Ishikawa (cell line): ENCODE results near the gene GAPDHS.

Source experiments
- CEBPB ChIP-seq: IDR thresholded peaks from 2 replicates; pipeline ENCODE4 v1.6.1; 2012
- CREB1 ChIP-seq: IDR thresholded peaks from 2 replicates; pipeline ENCODE4 v1.6.1; 2012; ENCODE audit warnings: low read depth
- EGR1 ChIP-seq: IDR thresholded peaks from 2 replicates; pipeline ENCODE4 v1.6.1; 2012
- EP300 ChIP-seq: IDR thresholded peaks from 2 replicates; pipeline ENCODE4 v1.6.1; 2012; ENCODE audit warnings: borderline replicate concordance
- FOXM1 ChIP-seq: IDR thresholded peaks from 2 replicates; pipeline ENCODE4 v1.6.1; 2012; ENCODE audit warnings: low read depth, borderline replicate concordance
- NFIC ChIP-seq: IDR thresholded peaks from 2 replicates; pipeline ENCODE4 v1.6.1; 2012
- RAD21 ChIP-seq: IDR thresholded peaks from 2 replicates; pipeline ENCODE4 v1.6.1; 2012; ENCODE audit warnings: low read depth
- TAF1 ChIP-seq: IDR thresholded peaks from 2 replicates; pipeline ENCODE4 v1.6.1; 2012; ENCODE audit warnings: low read depth, mild to moderate bottlenecking
- TCF12 ChIP-seq: IDR thresholded peaks from 2 replicates; pipeline ENCODE4 v1.6.1; 2012; ENCODE audit warnings: low read depth
- TEAD4 ChIP-seq: IDR thresholded peaks from 2 replicates; pipeline ENCODE4 v1.6.1; 2012
- YY1 ChIP-seq: IDR thresholded peaks from 2 replicates; pipeline ENCODE4 v1.6.1; 2012; ENCODE audit warnings: low read depth
- ZBTB7A ChIP-seq: IDR thresholded peaks from 2 replicates; pipeline ENCODE4 v1.6.1; 2012; ENCODE audit warnings: low read depth
- TF ChIP-seq, protein P1 (sequence below): IDR thresholded peaks from 2 replicates; pipeline ENCODE4 v1.6.1; 2012; ENCODE audit warnings: low read depth, mild to moderate bottlenecking
- TF ChIP-seq, protein P2 (sequence below): IDR thresholded peaks from 2 replicates; pipeline ENCODE4 v1.6.1; 2012
- TF ChIP-seq, protein P3 (sequence below): IDR thresholded peaks from 2 replicates; pipeline ENCODE4 v1.6.1; 2012

Gene GAPDHS

DNA sequence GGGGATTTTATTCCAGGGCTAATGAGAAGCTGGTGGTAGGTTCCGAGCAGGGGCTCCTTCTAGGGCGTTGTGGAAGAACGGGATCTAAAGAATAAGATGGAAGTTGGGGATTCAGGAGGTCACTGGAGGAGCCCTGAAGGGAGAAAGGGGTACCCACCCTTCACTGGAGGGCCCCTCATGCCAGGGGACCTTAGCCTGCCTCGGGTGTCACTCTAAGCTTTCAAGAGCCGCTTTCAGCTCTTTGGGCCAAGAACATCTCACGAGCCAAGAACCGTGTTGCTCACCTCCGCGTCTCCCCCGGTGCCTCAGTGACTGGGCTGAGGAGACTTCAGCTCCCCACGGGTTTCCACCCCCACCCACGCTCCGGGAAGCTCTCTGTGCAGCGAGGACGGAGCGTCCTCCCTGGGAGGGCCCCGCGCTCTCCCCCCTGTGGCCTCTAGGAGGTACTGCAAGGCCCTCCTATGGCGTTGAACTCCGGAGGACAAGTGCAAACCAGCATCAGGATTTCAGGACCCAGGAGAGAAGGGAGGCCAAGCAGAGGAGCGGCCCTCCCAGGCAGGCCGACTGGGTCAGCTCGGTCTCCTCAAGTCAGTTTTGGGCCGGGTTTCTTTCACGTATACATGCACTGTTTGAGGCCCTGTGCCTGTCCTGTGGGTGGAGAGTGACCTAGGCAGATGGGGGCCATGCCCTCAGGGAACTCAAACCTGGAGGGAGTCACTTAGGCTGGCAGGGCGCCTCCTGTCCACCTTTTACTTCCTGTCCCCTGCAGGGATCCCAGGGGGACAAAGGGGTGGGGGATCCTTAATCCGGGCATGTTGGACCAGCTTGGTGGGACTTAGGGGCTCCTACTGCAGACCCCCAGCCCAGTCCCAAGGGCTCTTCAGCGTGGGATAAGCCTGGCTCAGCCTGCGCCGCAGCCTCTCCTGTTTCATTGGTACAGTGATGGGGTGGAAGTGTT is 37.9 kb upstream of the GAPDHS start:
- TF ChIP-seq RAD21 (peak; percentile 68), EGR1 (peak; percentile 57; the same call in 1 of the 2 replicates), TEAD4 (no peak)
- TF ChIP-seq, protein P1, sequence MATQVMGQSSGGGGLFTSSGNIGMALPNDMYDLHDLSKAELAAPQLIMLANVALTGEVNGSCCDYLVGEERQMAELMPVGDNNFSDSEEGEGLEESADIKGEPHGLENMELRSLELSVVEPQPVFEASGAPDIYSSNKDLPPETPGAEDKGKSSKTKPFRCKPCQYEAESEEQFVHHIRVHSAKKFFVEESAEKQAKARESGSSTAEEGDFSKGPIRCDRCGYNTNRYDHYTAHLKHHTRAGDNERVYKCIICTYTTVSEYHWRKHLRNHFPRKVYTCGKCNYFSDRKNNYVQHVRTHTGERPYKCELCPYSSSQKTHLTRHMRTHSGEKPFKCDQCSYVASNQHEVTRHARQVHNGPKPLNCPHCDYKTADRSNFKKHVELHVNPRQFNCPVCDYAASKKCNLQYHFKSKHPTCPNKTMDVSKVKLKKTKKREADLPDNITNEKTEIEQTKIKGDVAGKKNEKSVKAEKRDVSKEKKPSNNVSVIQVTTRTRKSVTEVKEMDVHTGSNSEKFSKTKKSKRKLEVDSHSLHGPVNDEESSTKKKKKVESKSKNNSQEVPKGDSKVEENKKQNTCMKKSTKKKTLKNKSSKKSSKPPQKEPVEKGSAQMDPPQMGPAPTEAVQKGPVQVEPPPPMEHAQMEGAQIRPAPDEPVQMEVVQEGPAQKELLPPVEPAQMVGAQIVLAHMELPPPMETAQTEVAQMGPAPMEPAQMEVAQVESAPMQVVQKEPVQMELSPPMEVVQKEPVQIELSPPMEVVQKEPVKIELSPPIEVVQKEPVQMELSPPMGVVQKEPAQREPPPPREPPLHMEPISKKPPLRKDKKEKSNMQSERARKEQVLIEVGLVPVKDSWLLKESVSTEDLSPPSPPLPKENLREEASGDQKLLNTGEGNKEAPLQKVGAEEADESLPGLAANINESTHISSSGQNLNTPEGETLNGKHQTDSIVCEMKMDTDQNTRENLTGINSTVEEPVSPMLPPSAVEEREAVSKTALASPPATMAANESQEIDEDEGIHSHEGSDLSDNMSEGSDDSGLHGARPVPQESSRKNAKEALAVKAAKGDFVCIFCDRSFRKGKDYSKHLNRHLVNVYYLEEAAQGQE = peak; percentile 30; the same call in 1 of the 2 replicates

DNA sequence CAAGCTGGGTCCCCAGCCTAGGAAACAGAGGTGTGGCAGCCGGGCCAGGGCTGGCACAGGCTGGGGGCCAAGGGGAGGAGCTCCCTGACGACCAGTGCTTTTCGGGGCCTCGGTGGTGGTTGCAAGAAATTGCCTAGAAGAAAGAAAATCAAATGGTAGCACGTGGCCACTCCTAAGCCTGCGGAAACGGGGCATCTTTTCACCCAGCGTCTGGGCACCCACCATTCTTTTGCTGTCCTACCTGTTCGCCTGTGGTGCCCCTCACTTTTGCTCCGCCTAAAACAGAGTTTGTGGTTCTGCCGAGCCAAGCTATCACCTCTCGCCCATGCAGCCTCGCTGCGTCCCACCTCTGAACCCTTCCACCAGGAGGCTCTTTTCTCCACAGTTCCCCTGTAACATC is 35.9 kb upstream of the GAPDHS start:
- TF ChIP-seq FOXM1 (no peak), CREB1 (no peak), YY1 (no peak), ZBTB7A (no peak), TAF1 (no peak), TCF12 (no peak), TEAD4 (no peak), EP300 (no peak), NFIC (no peak), CEBPB (no peak), EGR1 (no peak), RAD21 (no peak)
- TF ChIP-seq, protein P1 = no peak
- TF ChIP-seq, protein P2, sequence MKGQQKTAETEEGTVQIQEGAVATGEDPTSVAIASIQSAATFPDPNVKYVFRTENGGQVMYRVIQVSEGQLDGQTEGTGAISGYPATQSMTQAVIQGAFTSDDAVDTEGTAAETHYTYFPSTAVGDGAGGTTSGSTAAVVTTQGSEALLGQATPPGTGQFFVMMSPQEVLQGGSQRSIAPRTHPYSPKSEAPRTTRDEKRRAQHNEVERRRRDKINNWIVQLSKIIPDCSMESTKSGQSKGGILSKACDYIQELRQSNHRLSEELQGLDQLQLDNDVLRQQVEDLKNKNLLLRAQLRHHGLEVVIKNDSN = no peak
- TF ChIP-seq, protein P3, sequence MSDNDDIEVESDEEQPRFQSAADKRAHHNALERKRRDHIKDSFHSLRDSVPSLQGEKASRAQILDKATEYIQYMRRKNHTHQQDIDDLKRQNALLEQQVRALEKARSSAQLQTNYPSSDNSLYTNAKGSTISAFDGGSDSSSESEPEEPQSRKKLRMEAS = no peak

DNA sequence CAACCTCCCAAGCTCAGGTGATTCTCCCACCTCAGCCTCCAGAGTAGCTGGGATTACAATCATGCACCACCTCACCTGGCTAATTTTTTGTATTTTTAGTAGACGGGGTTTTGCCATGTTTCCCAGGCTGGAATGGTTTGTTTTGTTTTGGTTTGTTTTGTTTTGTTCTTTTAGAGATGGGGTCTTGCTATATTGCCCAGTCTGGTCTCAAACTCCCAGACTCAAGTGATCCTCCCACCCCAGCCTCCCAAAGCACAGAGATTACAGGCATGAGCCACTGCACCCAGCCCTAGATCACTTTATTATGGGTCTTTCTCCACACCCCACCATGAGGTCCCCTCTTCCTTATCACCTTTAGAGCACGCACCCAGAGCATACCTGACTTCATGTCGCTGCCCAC is 35.0 kb upstream of the GAPDHS start:
- TF ChIP-seq, protein P3 = no peak
- TF ChIP-seq TAF1 (no peak), RAD21 (no peak), ZBTB7A (no peak), CEBPB (no peak)
- TF ChIP-seq, protein P1 = no peak

DNA sequence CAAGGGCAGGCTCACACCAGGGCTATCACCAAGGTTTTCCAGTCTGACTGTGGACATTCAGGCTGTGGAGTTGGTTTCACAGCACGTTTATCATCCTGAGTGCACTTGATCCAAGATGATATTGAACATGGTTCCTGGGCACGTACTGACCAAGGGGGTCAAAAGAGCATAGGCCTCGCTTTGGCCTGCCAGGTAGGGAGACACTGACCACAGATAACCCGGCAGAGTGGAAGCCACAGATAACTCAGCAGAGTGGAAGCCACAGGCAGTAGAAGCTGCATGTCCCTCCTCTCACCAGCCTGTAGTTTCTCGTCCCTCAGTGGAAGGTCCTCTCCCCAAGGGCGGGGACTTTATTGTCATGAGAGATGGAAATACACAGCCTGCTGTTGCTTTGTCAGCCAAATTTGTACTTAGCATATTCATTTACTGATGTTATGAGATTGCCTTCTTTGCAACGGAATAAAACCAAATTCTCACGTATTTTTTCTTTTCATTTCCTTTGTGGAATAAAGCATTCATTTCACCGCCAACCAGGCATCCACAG is 34.2 kb upstream of the GAPDHS start:
- TF ChIP-seq ZBTB7A (no peak), RAD21 (no peak), NFIC (no peak), CEBPB (no peak), CREB1 (no peak), TEAD4 (no peak), FOXM1 (no peak), TAF1 (no peak), EP300 (no peak), YY1 (no peak), TCF12 (no peak), EGR1 (no peak)
- TF ChIP-seq, protein P1 = no peak
- TF ChIP-seq, protein P2 = no peak
- TF ChIP-seq, protein P3 = no peak
